NCI-H1092 treated with DMSO at 0.1 percent for 48 hours (cell line): ENCODE measurements around the gene FTSJ1.
"Not testable (repeated sequence)": the region's sequence is repeated elsewhere in the genome, so short reads cannot be mapped to it uniquely, and the experiment has no call there.

ENCODE experiments used
- DNase-seq: peaks from one replicate; lab custom pipeline; 2025; lab: John Stamatoyannopoulos, UW

Gene FTSJ1

GRCh38 chrX:48522291-48522690, 46.3 kb downstream of the FTSJ1 start:
- DNase-seq, result no peak

GRCh38 chrX:48523682-48524081, 47.7 kb downstream of the FTSJ1 start:
- DNase-seq, result no peak

- DNase-seq, result not testable (repeated sequence)
Measured at GRCh38 chrX:48525853-48526252, 49.9 kb downstream of the FTSJ1 start.

GRCh38 chrX:48530736-48531135, 54.7 kb downstream of the FTSJ1 start:
- no peak for DNase-seq

- no peak for DNase-seq
Measured at GRCh38 chrX:48531358-48531959, 55.5 kb downstream of the FTSJ1 start.

GRCh38 chrX:48532161-48532560, 56.2 kb downstream of the FTSJ1 start:
- no peak for DNase-seq

GRCh38 chrX:48533165-48533564, 57.2 kb downstream of the FTSJ1 start:
- DNase-seq, result no peak
